Measurements from ENCODE around the gene SUMO3. TPM values are rescaled to one million over a fixed set of nuclear protein-coding genes. Genes with fewer than 3 reads are reported as not detected.

SUMO3 gene
- total RNA-seq, 2 donors from 2014 or later, result 52.6 to 86.2 TPM

DNA sequence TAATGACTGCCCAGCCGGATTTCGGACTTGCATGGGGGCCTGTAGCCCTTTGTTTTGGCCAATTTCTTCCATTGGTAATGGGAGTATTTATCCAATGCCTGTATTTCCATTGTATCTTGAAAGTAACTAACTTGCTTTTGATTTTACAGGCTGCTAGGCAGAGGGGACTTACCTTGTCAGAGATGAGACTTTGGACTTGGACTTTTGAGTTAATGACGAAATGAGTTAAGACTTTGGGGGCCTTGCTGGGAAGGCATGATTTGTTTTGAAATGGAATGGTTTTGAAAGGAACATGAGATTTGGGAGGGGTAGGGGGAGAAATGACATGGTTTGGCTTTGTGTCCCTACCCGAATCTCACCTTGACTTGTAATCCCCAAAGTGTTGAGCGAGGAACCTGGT lies 25.9 kb downstream of the SUMO3 start:
- no peaks in the 10 kb centered on the region for H3K9me3 Mint-ChIP-seq
- no peak overlapping the region for H3K4me3 Mint-ChIP-seq
- ATAC-seq (replicated peaks), result no peak
- H3K27ac Mint-ChIP-seq, result no peak overlapping the region
- H3K4me1 Mint-ChIP-seq, result peaks cover 22% of the 10 kb centered on the region
- peaks cover 77% of the 10 kb centered on the region for H3K36me3 Mint-ChIP-seq (ENCODE audit: low read depth)
- H3K27me3 Mint-ChIP-seq, result no peaks in the 10 kb centered on the region

DNA sequence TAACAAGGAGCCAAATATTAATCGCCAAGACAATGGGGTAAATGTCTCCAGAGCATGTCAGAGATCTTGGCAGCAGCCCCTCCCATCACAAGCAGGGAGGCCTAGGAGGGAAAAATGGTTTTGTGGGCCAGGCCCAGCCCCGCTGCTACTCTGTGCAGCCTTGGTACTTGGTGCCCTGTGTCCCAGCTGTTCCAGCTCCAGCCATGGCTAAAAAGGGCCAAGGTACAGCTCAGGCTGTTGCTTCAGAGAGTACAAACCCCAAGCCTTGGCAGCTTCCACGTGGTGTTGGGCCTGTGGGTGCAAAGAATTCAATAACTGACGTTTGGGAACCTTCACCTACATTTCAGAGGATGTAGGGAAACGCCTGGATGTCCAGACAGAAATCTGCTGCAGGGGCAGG lies 26.6 kb downstream of the SUMO3 start:
- peaks cover 77% of the 10 kb centered on the region for H3K36me3 Mint-ChIP-seq (ENCODE audit: low read depth)
- ATAC-seq (replicated peaks), result no peak
- no peaks in the 10 kb centered on the region for H3K27me3 Mint-ChIP-seq
- H3K9me3 Mint-ChIP-seq, result no peaks in the 10 kb centered on the region
- peaks cover 16% of the 10 kb centered on the region for H3K4me1 Mint-ChIP-seq
- H3K27ac Mint-ChIP-seq, result no peak overlapping the region
- H3K4me3 Mint-ChIP-seq, result no peak overlapping the region

DNA sequence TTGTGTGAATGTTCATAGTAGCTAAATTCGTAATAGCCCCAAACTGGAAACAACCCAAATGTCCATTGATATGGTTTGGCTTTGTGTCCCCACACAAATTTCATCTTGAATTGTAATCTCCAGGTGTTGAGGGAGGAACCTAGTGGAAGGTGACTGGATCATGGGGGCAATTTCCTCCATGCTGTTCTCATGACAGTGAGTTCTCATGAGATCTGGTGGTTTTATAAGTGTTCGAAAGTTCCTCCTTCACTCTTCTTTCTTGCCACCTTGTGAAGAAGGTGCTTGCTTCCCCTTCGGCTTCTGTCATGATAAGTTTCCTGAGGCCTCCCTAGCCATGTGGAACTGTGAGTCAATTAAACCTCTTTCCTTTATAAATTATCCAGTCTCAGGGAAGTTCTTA lies 27.5 kb downstream of the SUMO3 start:
- peaks cover 17% of the 10 kb centered on the region for H3K4me1 Mint-ChIP-seq
- H3K4me3 Mint-ChIP-seq, result no peak overlapping the region
- no peak overlapping the region for H3K27ac Mint-ChIP-seq

DNA sequence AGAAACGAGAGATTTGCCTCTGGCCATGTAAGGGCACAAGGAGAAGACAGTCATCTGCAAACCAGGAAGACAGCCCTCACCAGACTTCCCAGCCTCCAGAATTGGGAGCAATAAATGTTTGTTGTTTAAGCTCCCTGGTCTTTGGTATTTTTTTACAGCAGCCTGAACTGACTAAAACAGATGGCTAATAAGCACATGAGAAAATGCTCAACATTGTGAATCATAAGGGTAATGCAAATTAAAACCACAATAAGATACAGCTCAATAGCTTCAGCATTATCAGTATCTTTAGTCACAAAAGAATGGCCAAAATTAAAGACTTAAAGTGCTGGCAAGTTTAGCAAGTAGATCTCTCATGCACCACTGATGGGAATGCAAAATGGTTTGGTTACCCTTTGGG lies 28.0 kb downstream of the SUMO3 start:
- no peaks in the 10 kb centered on the region for H3K27me3 Mint-ChIP-seq
- H3K4me1 Mint-ChIP-seq, result peaks cover 17% of the 10 kb centered on the region
- peaks cover 78% of the 10 kb centered on the region for H3K36me3 Mint-ChIP-seq (ENCODE audit: low read depth)
- H3K27ac Mint-ChIP-seq, result peak overlapping the region; percentile 47
- no peaks in the 10 kb centered on the region for H3K9me3 Mint-ChIP-seq
- H3K4me3 Mint-ChIP-seq, result no peak overlapping the region
- peak; percentile 42 for ATAC-seq (replicated peaks)

More for the DNA sequence above, 27.5 kb downstream of the SUMO3 start:
- no peak for ATAC-seq (replicated peaks)
- H3K36me3 Mint-ChIP-seq (ENCODE audit: low read depth), result peaks cover 77% of the 10 kb centered on the region
- H3K9me3 Mint-ChIP-seq, result no peaks in the 10 kb centered on the region
- no peaks in the 10 kb centered on the region for H3K27me3 Mint-ChIP-seq

DNA sequence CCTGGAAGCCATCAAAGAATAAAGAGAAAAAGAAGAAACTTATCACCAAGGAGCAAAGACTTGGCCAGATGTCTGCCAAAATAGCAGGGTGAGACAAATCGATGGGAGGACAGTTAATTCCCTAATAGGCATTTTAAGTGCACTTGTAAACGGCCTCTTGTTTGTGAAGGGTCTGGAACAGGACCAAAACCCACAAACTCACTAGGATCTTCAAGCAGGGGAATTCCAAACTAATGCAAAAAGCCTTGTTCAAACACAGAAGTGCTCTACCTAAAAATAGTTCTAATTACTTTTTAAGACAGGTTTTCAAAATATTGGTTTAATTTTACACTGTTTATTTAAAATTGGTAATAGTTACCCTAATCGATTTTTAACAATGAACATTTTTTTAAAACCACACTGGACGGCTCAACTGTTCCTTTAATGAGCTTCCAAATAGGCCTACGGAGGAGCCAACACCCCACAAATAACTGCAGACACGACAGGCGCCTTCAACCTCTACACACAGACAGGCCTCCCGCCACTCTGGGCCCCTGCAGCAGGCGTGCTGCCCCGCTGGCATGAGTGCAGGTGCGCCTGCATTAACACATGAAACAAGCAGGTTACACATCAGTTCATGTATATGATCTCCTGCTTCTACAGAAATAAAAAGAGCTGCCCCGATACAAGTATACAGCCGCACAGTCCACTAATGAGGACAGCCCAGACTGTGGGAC lies 32.1 kb downstream of the SUMO3 start:
- Mint-ChIP-seq H3K27me3 (no peaks in the 10 kb centered on the region), H3K4me3 (no peak overlapping the region), H3K36me3 (ENCODE audit: low read depth) (peaks cover 76% of the 10 kb centered on the region), H3K4me1 (peaks cover 11% of the 10 kb centered on the region), H3K27ac (peak overlapping the region; percentile 30), H3K9me3 (no peaks in the 10 kb centered on the region)
- ATAC-seq (replicated peaks), result no peak

DNA sequence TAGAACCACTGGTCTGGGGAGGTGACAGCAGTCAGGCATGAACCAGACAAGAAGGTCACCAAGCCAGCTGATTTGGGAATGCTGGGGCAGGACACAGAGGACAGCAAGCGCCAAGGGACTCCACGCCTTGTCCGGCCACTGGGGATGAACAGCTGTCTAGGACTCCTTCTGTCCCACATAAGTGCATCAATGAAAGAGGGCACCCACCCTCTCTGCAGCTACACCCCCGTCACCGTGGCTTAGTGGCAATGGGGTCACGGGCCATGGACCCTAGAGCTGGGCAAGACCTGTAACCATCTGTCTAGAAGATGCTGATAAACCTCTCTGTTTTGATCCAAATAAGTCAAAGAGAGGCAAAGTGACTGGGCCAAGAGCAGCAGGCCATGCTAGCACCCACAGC lies 33.1 kb downstream of the SUMO3 start:
- no peaks in the 10 kb centered on the region for H3K27me3 Mint-ChIP-seq
- H3K9me3 Mint-ChIP-seq, result no peaks in the 10 kb centered on the region
- no peak for ATAC-seq (replicated peaks)
- H3K4me1 Mint-ChIP-seq, result peaks cover 11% of the 10 kb centered on the region
- H3K27ac Mint-ChIP-seq, result no peak overlapping the region
- H3K4me3 Mint-ChIP-seq, result no peak overlapping the region
- peaks cover 75% of the 10 kb centered on the region for H3K36me3 Mint-ChIP-seq (ENCODE audit: low read depth)

DNA sequence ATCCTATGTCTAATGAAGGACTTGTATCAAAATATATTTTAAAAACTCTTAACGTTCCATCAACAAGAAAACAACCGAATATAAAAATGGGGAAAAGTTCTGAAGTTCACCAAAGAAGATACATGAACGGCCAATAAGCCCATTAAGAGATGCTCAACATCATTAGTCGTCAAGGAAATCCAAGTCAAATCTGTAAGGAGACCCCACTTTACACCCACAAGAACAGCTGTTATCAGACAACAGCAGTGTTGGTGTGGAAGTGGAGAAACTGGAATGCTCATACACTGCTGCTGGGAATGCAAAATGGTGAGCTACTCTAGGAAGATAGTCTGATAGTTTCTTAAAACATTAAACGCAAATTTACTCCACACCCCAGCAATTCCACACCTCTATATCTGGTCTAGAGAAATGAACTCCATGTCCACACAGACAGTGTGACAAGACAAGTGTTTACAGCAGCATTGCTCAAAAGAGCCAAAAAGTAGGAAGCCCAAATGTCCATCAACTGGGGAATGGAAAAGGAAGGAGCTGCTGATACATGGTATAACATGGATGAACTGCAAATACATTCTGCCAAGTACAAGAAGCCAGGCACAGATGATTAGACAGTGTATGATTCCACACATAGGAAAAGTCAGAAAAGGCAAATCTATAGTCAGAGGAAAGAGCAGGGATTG lies 34.7 kb downstream of the SUMO3 start:
- no peak for ATAC-seq (replicated peaks)
- Mint-ChIP-seq H3K9me3 (no peaks in the 10 kb centered on the region), H3K27me3 (no peaks in the 10 kb centered on the region), H3K4me3 (no peak overlapping the region), H3K36me3 (ENCODE audit: low read depth) (peaks cover 81% of the 10 kb centered on the region), H3K4me1 (peaks cover 17% of the 10 kb centered on the region), H3K27ac (no peak overlapping the region)

DNA sequence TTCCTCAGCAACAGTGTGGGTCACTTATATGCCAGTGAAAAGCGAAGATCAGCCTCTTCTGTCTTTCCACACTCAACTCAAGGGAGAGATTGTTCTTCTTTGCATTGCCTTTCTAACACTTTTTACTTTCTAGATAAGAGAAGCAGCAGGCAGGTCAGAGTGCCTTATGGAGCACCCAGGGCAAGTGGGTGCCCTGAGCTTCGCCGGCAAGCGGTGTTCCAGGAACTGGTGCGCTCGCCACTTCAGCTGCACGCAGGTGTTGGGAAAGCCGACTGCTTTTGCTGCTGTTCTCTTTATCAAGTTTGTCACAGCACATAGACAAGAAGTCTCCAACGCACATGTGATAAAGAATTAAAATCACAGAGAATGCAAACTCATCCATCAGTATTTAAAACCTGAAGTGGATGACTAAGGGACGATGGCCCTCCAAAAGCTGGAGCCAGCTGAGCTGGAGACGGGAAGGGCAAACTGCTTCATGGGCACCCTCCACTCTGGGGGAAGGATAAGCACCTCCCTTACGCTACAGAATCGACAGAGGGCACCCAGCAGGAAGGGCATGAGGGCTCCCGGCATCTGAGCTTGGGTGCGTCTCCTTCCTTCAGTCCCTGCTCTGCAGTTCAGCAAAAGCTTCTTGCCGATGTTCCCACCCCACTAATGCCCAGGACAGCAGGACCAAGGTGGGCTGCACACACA lies 36.9 kb downstream of the SUMO3 start:
- Mint-ChIP-seq H3K4me1 (peaks cover 13% of the 10 kb centered on the region), H3K27ac (no peak overlapping the region), H3K4me3 (no peak overlapping the region), H3K27me3 (no peaks in the 10 kb centered on the region), H3K36me3 (ENCODE audit: low read depth) (peaks cover 83% of the 10 kb centered on the region), H3K9me3 (no peaks in the 10 kb centered on the region)
- ATAC-seq (replicated peaks), result no peak

DNA sequence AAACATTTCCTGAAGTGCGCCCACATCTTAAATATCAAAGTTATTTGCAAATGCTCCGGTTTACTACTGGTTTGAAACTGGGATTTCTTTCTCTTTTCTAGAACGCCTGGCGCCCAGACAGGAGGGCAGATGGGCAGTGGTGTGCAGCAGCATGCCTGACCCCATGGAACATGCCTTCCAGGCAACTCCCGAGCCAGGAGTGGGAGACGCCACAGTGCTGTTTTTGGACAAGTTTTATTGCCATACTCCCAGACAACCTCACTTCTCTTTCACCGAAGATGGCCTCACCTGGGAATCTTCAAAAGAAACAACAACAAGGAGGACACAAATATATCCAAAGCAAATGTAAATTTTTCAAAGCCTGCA lies 37.7 kb downstream of the SUMO3 start:
- Mint-ChIP-seq H3K27ac (no peak overlapping the region), H3K4me3 (no peak overlapping the region), H3K9me3 (no peaks in the 10 kb centered on the region), H3K4me1 (peaks cover 11% of the 10 kb centered on the region), H3K36me3 (ENCODE audit: low read depth) (peaks cover 83% of the 10 kb centered on the region), H3K27me3 (no peaks in the 10 kb centered on the region)
- no peak for ATAC-seq (replicated peaks)

DNA sequence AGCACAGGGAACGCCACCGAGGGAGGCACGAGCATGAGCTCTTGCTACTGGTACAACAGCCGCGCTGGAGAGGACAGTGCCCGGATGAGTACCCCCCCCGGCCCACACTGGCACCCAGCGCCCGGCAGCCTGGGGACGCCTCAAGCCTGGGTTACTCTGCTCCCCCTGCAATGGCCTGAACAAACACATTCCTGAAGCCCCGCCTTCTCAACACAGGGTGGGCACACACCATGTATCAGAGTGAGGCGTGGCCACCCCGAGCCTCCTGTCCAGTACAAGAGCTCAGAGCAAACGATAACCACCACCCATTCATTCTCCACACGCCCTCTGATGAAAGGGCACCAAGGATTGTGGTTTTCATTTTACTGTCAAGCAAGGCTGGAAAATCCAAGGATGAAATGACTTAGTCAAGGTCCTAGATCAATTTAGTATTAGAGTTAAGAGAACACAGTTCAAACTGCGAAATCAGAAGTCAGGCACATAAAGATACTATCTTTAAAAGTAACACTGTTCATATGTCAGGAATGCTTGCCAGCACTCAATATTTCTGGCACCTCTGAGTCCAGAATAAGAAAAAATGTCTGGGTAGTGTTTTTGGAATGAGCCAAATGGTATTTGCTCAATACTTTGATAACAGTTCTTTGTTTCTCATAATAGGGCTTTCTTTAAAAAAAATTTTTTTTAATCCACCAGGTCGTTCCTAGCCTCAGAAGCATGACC lies 38.3 kb downstream of the SUMO3 start:
- Mint-ChIP-seq H3K27me3 (no peaks in the 10 kb centered on the region), H3K27ac (no peak overlapping the region), H3K36me3 (ENCODE audit: low read depth) (peaks cover 84% of the 10 kb centered on the region), H3K9me3 (no peaks in the 10 kb centered on the region), H3K4me1 (peaks cover 11% of the 10 kb centered on the region), H3K4me3 (no peak overlapping the region)
- no peak for ATAC-seq (replicated peaks)

DNA sequence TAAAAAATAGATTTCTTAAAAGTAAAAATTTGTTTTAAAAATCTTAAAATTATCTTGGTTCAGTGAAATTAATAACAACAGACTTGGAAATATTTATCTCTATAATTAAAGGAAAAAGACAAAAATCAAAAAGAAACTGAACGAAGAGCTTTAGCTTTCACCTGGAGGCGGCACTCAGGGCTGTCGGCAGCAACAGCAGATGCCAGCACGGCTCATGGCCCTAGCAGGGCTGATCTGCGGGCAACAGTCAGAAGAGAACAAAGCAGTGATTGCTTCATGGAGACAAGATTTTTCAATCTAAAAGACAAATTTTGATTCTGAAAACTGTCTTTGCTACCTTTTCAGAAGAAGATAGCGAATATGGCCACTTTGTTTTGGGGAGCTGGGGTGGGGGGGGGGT lies 38.9 kb downstream of the SUMO3 start:
- H3K9me3 Mint-ChIP-seq, result no peaks in the 10 kb centered on the region
- peak overlapping the region; percentile 24 for H3K4me3 Mint-ChIP-seq
- ATAC-seq (replicated peaks), result no peak
- H3K4me1 Mint-ChIP-seq, result peaks cover 11% of the 10 kb centered on the region
- peaks cover 84% of the 10 kb centered on the region for H3K36me3 Mint-ChIP-seq (ENCODE audit: low read depth)
- no peaks in the 10 kb centered on the region for H3K27me3 Mint-ChIP-seq
- peak overlapping the region; percentile 51 for H3K27ac Mint-ChIP-seq

DNA sequence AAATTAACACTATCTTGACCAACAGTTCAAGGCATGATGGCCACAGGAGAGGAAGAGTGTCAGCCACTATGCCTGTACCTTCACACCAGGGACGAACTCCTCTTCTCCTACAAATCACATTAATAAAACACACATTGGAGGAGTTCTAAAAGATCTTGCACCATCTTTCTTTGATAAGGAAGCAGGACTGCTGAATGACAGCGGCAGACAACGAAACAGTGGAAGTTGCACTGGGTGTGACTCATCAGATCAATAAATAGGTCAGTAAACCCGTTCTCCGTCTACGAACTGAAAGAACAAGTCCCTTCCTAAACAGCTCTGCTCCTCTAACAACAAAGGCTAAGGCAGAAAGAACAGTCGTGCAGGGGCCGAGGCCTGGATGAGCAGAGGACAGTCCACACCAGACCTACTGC lies 39.4 kb downstream of the SUMO3 start:
- Mint-ChIP-seq H3K27me3 (no peaks in the 10 kb centered on the region), H3K36me3 (ENCODE audit: low read depth) (peaks cover 84% of the 10 kb centered on the region), H3K27ac (peak overlapping the region; percentile 51), H3K9me3 (no peaks in the 10 kb centered on the region), H3K4me1 (peaks cover 11% of the 10 kb centered on the region), H3K4me3 (peak overlapping the region; percentile 24)
- ATAC-seq (replicated peaks), result peak; percentile 72

DNA sequence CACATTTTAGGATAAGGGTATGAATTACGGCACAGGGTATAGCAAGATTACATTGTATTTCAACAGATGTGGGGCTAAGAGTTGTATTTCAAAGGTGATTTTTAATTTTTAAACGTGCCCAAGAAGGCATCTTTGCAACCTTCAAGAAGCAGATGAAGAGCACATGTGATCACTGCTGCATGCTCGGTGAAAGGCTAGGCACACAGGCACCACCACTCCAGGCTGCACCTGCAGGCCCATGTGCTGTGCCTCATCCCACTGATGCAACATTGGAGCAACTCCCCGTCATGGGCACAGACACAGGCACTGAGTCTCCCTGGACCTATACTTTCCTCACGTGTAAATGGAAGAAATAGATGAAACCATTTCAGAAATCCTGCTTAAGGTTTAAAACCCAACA lies 39.8 kb downstream of the SUMO3 start:
- Mint-ChIP-seq H3K27me3 (no peaks in the 10 kb centered on the region), H3K9me3 (no peaks in the 10 kb centered on the region), H3K36me3 (ENCODE audit: low read depth) (peaks cover 84% of the 10 kb centered on the region), H3K4me1 (peaks cover 11% of the 10 kb centered on the region), H3K27ac (peak overlapping the region; percentile 51), H3K4me3 (peak overlapping the region; percentile 24)
- ATAC-seq (replicated peaks), result no peak

DNA sequence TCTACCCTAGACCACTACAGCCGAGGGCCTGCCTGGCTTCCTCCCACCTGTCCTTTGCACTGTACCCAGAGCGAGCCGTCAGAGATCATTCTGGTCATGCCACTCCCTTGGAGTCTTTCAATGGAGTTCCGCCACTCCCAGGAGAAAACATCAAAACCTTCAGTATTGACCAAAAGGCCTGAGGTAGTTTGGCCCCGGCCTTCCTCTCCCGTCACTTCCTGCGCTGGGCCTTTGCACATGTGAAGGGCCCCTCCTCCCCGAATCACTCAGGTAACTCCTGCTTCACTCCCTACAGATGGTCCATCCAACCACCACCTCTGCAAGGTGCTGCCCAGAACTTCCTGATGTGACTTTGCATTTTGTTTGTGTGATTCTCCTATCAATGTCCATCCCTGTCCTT lies 42.9 kb downstream of the SUMO3 start:
- H3K36me3 Mint-ChIP-seq (ENCODE audit: low read depth), result peaks cover 96% of the 10 kb centered on the region
- no peaks in the 10 kb centered on the region for H3K9me3 Mint-ChIP-seq
- no peak overlapping the region for H3K27ac Mint-ChIP-seq
- H3K27me3 Mint-ChIP-seq, result no peaks in the 10 kb centered on the region
- H3K4me1 Mint-ChIP-seq, result peaks cover 10% of the 10 kb centered on the region
- H3K4me3 Mint-ChIP-seq, result no peak overlapping the region
- ATAC-seq (replicated peaks), result no peak
